Right cardiac atrium (tissue), 5 donors: Measurements from ENCODE around the gene RTKN2. TPM values are rescaled to one million over a fixed set of nuclear protein-coding genes. Genes with fewer than 3 reads are reported as not detected.

ENCODE experiments used
- ATAC-seq, 2 donors: fragments of 200-7000 bp; cut with Tn5 transposase; one replicate each; pipeline versions ENCODE4 v1.8.0 to v1.9.1; 2020; ENCODE audit warnings: moderate library complexity in 2 of 2, mild to moderate bottlenecking in 1 of 2
- DNase-seq, 3 donors: peaks; one replicate each; pipeline ENCODE4 v3.0.0-alpha.2; 2020
- H3K27ac ChIP-seq: one replicate; pipeline ENCODE4 v1.5.1; 2013; ENCODE audit warnings: mild to moderate bottlenecking, low read length, control low read depth, moderate library complexity
- H3K27me3 ChIP-seq: one replicate; pipeline ENCODE4 v1.6.1; 2013; ENCODE audit not compliant: control insufficient read depth, insufficient read depth
- H3K4me1 ChIP-seq: one replicate; pipeline ENCODE4 v1.6.1; 2013; ENCODE audit warnings: low read length; ENCODE audit not compliant: control insufficient read depth, insufficient read depth
- H3K4me3 ChIP-seq: one replicate; pipeline ENCODE4 v1.5.1; 2013; ENCODE audit warnings: low read length, control low read depth
- H3K9me3 ChIP-seq: one replicate; pipeline ENCODE4 v1.6.1; 2013; ENCODE audit warnings: low read length; ENCODE audit not compliant: control insufficient read depth
- WGBS: extraction: QIAGEN DNeasy Blood & Tissue Kit; methylation state at CpG from one replicate; pipeline ENCODE4 v1.1.7; 2013; 5-methylcytosine and 5-hydroxymethylcytosine counted together
- intact Hi-C, 4 donors: fragments of 100-400 bp; cut with DNase I; formaldehyde crosslinking; loops; one replicate each; pipeline versions ENCODE4 v1.11.0 to v1.14.0; 2022 to 2023
- polyA plus RNA-seq: library from polyadenylated mRNA; stranded (reverse); fragments of 200-250 nt; gene quantifications from one replicate; pipeline ENCODE4 v1.2.3, GENCODE V29; 2013
- total RNA-seq, 4 donors: library from RNA; stranded (reverse); fragmentation: NEBNext Ultra II Directional; extraction: Animal tissue kit (Norgen Biotek cat#: 25700); gene quantifications; one replicate each; pipeline ENCODE4 v1.2.1, GENCODE V29; 2021
- donor health status: healthy with polysubstance abuse.
- donor health status: DM: no; HTN: yes; CAD: no.
- donor health status: DM: no; HTN: no; CAD: no.
- donor health status: DM: no; HTN: yes; CAD: no; lungs with severe emphysema.
- donor health status: DM: yes; HTN: yes; CAD: no.

Gene RTKN2
- total and polyA plus RNA-seq, 5 donors: 0.06 to 0.19 (median 0.11) TPM

DNA sequence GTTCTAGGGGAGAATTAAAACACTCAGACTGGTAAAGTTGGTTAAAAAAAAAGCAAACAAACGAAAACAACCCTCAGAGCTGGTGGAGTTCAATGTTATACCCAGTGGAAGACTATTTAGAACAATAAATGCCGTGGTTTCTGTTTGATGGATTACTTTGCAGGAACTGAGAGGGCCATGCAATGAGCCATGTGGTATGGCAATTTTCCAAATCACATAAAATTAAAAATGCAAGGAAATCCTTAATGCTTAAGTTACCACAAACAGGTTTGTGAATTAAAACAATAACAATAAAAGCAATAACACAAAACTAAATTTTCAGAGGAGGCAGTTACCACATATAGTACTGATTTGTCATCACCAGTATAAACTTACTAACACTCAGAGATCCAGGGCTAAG lies 96.9 kb downstream of the RTKN2 start:
- no peaks in the 10 kb centered on the region for H3K27me3 ChIP-seq
- intact Hi-C loops: no loop called here
- DNase-seq: no peak
- no peaks in the 10 kb centered on the region for H3K4me1 ChIP-seq
- 78% methylated on average over 2 of the region's 2 CpGs for WGBS
- H3K27ac ChIP-seq: no peak overlapping the region
- no peak overlapping the region for H3K4me3 ChIP-seq
- H3K9me3 ChIP-seq: no peaks in the 10 kb centered on the region
- no peak for ATAC-seq

DNA sequence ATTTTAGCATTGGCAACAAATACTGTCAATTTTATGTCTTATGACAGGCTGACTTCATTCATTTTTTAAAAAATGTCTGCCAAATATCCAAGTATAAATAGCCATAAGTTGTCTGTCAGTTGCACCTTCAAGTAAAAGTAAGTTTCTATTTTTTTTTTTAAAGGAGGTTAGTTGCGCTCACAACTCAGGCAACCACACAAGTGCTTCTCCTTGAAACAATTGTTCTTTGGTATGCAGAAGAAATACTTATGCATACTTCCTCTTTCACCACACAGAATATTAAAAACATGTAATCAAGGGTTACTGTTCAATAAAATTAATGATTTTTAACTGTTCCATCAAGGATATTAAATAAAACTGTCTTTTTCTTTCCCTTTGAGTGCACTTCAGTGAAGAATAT lies 97.9 kb downstream of the RTKN2 start:
- Histone ChIP-seq H3K4me3 (no peak overlapping the region), H3K27me3 (no peaks in the 10 kb centered on the region), H3K9me3 (no peaks in the 10 kb centered on the region), H3K27ac (no peak overlapping the region), H3K4me1 (peaks cover 2% of the 10 kb centered on the region)
- DNase-seq (no peak), ATAC-seq (no peak)
- intact Hi-C loops: no loop called here
- 90% methylated on average over 1 of the region's 1 CpG for WGBS

- no peaks in the 10 kb centered on the region for H3K27me3 ChIP-seq
- DNase-seq: peak in 2 of 3 donors; percentile 39 to 80
- ATAC-seq: peak in 1 of 2 donors; percentile 59
- no peak overlapping the region for H3K4me3 ChIP-seq
- no peaks in the 10 kb centered on the region for H3K9me3 ChIP-seq
- 40% methylated on average over 4 of the region's 4 CpGs for WGBS
- H3K4me1 ChIP-seq: peaks cover 2% of the 10 kb centered on the region
- H3K27ac ChIP-seq: no peak overlapping the region
- intact Hi-C loops: no loop called here
These were observed 102.1 kb downstream of the RTKN2 start for GRCh38 chr10:62166331-62167131.

DNA sequence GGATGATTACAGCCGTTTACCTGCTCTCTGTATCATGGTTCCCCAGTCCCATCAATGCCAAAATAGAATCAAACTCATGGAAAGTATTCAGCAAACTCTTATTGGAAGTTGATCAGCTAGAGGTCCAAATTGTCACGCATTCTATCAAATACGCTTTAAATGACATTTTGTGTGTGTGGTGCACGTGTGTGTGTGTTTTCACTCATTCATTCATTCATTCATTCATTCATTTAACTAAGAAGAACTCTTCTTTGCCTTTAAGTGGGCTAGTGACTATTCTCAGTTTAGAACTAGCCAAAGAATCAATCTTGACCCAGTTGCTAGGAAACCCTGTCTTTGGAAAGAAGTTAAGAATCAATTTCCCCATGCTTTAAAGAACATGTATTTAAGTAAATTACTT lies 102.8 kb downstream of the RTKN2 start:
- Histone ChIP-seq H3K27ac (no peak overlapping the region), H3K4me3 (no peak overlapping the region), H3K27me3 (no peaks in the 10 kb centered on the region), H3K9me3 (no peaks in the 10 kb centered on the region), H3K4me1 (peaks cover 2% of the 10 kb centered on the region)
- ATAC-seq (no peak), DNase-seq (no peak)
- intact Hi-C loops: no loop called here
- WGBS: 91% methylated on average over 4 of the region's 4 CpGs

GRCh38 chr10:62163024-62163423 lies 105.6 kb downstream of the RTKN2 start:
- intact Hi-C loops: no loop called here
- Histone ChIP-seq H3K9me3 (no peaks in the 10 kb centered on the region), H3K4me3 (no peak overlapping the region), H3K27me3 (no peaks in the 10 kb centered on the region), H3K27ac (no peak overlapping the region), H3K4me1 (peaks cover 2% of the 10 kb centered on the region)
- no peak for ATAC-seq
- DNase-seq: no peak
- 89% methylated on average over 2 of the region's 2 CpGs for WGBS

- intact Hi-C loops: no loop called here
- H3K27me3 ChIP-seq: no peaks in the 10 kb centered on the region
- H3K9me3 ChIP-seq: no peaks in the 10 kb centered on the region
- WGBS: 85% methylated on average over 4 of the region's 4 CpGs
- no peak overlapping the region for H3K27ac ChIP-seq
- DNase-seq: no peak
- no peak for ATAC-seq
- peaks cover 2% of the 10 kb centered on the region for H3K4me1 ChIP-seq
- H3K4me3 ChIP-seq: no peak overlapping the region
These were observed 106.2 kb downstream of the RTKN2 start for GRCh38 chr10:62162261-62162981.

- Histone ChIP-seq H3K27ac (no peak overlapping the region), H3K4me3 (no peak overlapping the region), H3K27me3 (no peaks in the 10 kb centered on the region), H3K9me3 (no peaks in the 10 kb centered on the region), H3K4me1 (no peaks in the 10 kb centered on the region)
- intact Hi-C loops: no loop called here
- DNase-seq: no peak
- WGBS: 96% methylated on average over 3 of the region's 3 CpGs
- ATAC-seq: no peak
These were observed 109.3 kb downstream of the RTKN2 start for GRCh38 chr10:62159351-62159750.

- H3K27me3 ChIP-seq: no peaks in the 10 kb centered on the region
- H3K4me3 ChIP-seq: no peak overlapping the region
- 72% methylated on average over 3 of the region's 3 CpGs for WGBS
- H3K27ac ChIP-seq: no peak overlapping the region
- intact Hi-C loops: no loop called here
- no peaks in the 10 kb centered on the region for H3K4me1 ChIP-seq
- no peak for DNase-seq
- no peak for ATAC-seq
- no peaks in the 10 kb centered on the region for H3K9me3 ChIP-seq
These were observed 111.0 kb downstream of the RTKN2 start for GRCh38 chr10:62157601-62158000.

DNA sequence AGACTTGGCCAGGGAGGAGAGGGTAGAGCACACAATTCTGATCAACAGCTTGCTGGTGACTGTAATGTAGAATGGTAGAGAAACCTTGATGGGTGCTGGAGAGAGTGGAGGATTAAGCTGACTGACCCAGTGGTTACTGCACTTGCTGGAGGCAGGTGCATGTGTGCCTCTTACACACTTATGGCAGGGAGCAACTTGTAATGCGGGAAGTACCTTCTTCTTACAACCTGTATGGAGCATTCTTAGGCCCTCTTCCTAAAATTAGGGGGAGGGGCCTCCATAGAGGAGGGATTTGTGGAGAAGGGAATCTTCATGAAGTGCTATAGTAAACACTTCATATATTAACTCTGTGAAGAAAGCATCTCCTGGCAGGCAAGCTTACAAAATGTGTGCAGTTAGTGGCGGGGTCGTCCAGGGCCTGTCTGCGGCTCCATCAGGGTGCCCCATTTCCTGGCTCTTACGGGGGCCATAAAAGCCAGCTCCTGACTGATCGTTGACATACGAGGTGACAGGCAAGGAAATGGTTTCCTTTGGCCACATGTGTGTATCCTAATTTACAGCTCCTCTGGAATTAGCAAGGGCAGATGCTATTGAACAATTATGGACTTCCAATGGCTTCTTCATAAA lies 113.5 kb downstream of the RTKN2 start:
- no peaks in the 10 kb centered on the region for H3K27me3 ChIP-seq
- intact Hi-C loops: no loop called here
- H3K27ac ChIP-seq: no peak overlapping the region
- DNase-seq (no peak), ATAC-seq (no peak)
- WGBS: 90% methylated on average over 7 of the region's 7 CpGs
- H3K4me1 ChIP-seq: no peaks in the 10 kb centered on the region
- no peaks in the 10 kb centered on the region for H3K9me3 ChIP-seq
- H3K4me3 ChIP-seq: no peak overlapping the region

GRCh38 chr10:62154231-62154630 lies 114.4 kb downstream of the RTKN2 start:
- Histone ChIP-seq H3K9me3 (no peaks in the 10 kb centered on the region), H3K27ac (no peak overlapping the region), H3K4me3 (no peak overlapping the region), H3K27me3 (no peaks in the 10 kb centered on the region), H3K4me1 (no peaks in the 10 kb centered on the region)
- no peak for DNase-seq
- no peak for ATAC-seq
- intact Hi-C loops: no loop called here
- 94% methylated on average over 2 of the region's 2 CpGs for WGBS

DNA sequence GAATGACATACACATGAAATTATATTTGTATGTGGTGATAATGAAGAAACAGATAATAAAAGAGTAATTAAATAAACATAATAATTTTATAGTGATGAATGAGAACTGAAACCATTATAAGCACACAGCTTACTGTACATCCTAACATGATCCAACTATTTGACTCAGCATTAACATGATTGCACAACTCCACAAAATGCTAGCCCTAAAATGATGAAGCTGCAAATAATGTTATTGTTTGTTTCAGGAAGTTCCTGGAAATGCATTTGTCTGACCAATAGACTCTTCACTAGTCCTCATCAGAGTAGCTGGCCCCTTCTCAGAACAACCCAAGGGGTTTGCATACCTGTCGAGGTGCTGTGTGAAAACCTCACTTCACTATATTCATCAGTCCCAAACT lies 115.5 kb downstream of the RTKN2 start:
- Histone ChIP-seq H3K4me1 (no peaks in the 10 kb centered on the region), H3K27me3 (no peaks in the 10 kb centered on the region), H3K27ac (no peak overlapping the region), H3K4me3 (no peak overlapping the region), H3K9me3 (no peaks in the 10 kb centered on the region)
- DNase-seq (no peak), ATAC-seq (no peak)
- intact Hi-C loops: no loop called here
- 94% methylated on average over 1 of the region's 1 CpG for WGBS
